NB4 (cell line): ENCODE data around the gene PLA2G2F.

Experiments
- CTCF ChIP-seq: IDR thresholded peaks from one replicate; pipeline ENCODE4 v1.5.1; 2012; ENCODE audit warnings: low read depth, low read length
- MYC ChIP-seq: IDR thresholded peaks from 2 replicates; pipeline ENCODE4 v1.6.1; 2011; ENCODE audit warnings: low read depth, low read length
- POLR2A ChIP-seq: IDR thresholded peaks from 2 replicates; pipeline ENCODE4 v1.6.1; 2011; ENCODE audit warnings: mild to moderate bottlenecking; ENCODE audit not compliant: insufficient read length; ENCODE audit errors: extremely low read depth

- no peak for TF ChIP-seq CTCF
- no peak for TF ChIP-seq MYC
- no peak for TF ChIP-seq POLR2A
Measured at GRCh38 chr1:20105856-20106255, 33.3 kb upstream of the PLA2G2F start.
